ENCODE measurements around the gene REXO1.

Gene REXO1

GRCh38 chr19:1847684-1848398, 442 bp downstream of the REXO1 start:
- peak overlapping the region; percentile 100 for H3K27ac ChIP-seq
- peaks cover 52% of the 10 kb centered on the region for H3K79me2 ChIP-seq
- TF ChIP-seq CTCF (IDR thresholded peaks at IDR 0.05), result no peak
- peaks cover 16% of the 10 kb centered on the region for H3K4me1 ChIP-seq
- peak overlapping the region; percentile 82 for H3K4me2 ChIP-seq (ENCODE audit: low read length)
- H3K27me3 ChIP-seq (ENCODE audit: control insufficient read depth, insufficient read depth, low read length), result no peaks in the 10 kb centered on the region
- H3K9me3 ChIP-seq (ENCODE audit: control insufficient read depth, low read length), result no peaks in the 10 kb centered on the region
- H3K4me3 ChIP-seq (ENCODE audit: low read depth, low read length), result peak overlapping the region; percentile 89
- H3K9ac ChIP-seq, result peak overlapping the region; percentile 80
- H3K36me3 ChIP-seq (ENCODE audit: control insufficient read depth, insufficient read depth, low read length), result no peaks in the 10 kb centered on the region
- peak overlapping the region; percentile 56 for H2AFZ ChIP-seq

GRCh38 chr19:1847348-1847683, 967 bp downstream of the REXO1 start:
- no peak overlapping the region for H3K9ac ChIP-seq
- H3K4me2 ChIP-seq (ENCODE audit: low read length), result peak overlapping the region; percentile 82
- H3K79me2 ChIP-seq, result peaks cover 56% of the 10 kb centered on the region
- TF ChIP-seq CTCF (IDR thresholded peaks at IDR 0.05), result no peak
- H3K4me3 ChIP-seq (ENCODE audit: low read depth, low read length), result peak overlapping the region; percentile 89
- H2AFZ ChIP-seq, result no peak overlapping the region
- no peak overlapping the region for H3K27ac ChIP-seq
- peaks cover 16% of the 10 kb centered on the region for H3K4me1 ChIP-seq
- H3K27me3 ChIP-seq (ENCODE audit: control insufficient read depth, insufficient read depth, low read length), result no peaks in the 10 kb centered on the region
- no peaks in the 10 kb centered on the region for H3K36me3 ChIP-seq (ENCODE audit: control insufficient read depth, insufficient read depth, low read length)
- H3K9me3 ChIP-seq (ENCODE audit: control insufficient read depth, low read length), result no peaks in the 10 kb centered on the region

- Histone ChIP-seq H3K4me1 (peaks cover 16% of the 10 kb centered on the region), H3K9me3 (ENCODE audit: control insufficient read depth, low read length) (no peaks in the 10 kb centered on the region), H3K4me3 (ENCODE audit: low read depth, low read length) (peak overlapping the region; percentile 89)
Observed at GRCh38 chr19:1846517-1847204, 1.6 kb downstream of the REXO1 start.

GRCh38 chr19:1845642-1846041, 2.6 kb downstream of the REXO1 start:
- H3K27ac ChIP-seq, result no peak overlapping the region
- peaks cover 69% of the 10 kb centered on the region for H3K79me2 ChIP-seq
- H3K4me1 ChIP-seq, result peaks cover 16% of the 10 kb centered on the region
- no peak for TF ChIP-seq CTCF (IDR thresholded peaks at IDR 0.05)
- peak overlapping the region; percentile 27 for H3K4me2 ChIP-seq (ENCODE audit: low read length)
- H3K36me3 ChIP-seq (ENCODE audit: control insufficient read depth, insufficient read depth, low read length), result no peaks in the 10 kb centered on the region
- no peaks in the 10 kb centered on the region for H3K9me3 ChIP-seq (ENCODE audit: control insufficient read depth, low read length)
- H3K4me3 ChIP-seq (ENCODE audit: low read depth, low read length), result no peak overlapping the region
- no peak overlapping the region for H3K9ac ChIP-seq
- H2AFZ ChIP-seq, result no peak overlapping the region
- no peaks in the 10 kb centered on the region for H3K27me3 ChIP-seq (ENCODE audit: control insufficient read depth, insufficient read depth, low read length)

More at GRCh38 chr19:1846517-1847204, 1.6 kb downstream of the REXO1 start:
- Histone ChIP-seq H3K9ac (no peak overlapping the region), H2AFZ (no peak overlapping the region), H3K4me2 (ENCODE audit: low read length) (peak overlapping the region; percentile 82), H3K27ac (no peak overlapping the region), H3K79me2 (peaks cover 59% of the 10 kb centered on the region), H3K36me3 (ENCODE audit: control insufficient read depth, insufficient read depth, low read length) (no peaks in the 10 kb centered on the region), H3K27me3 (ENCODE audit: control insufficient read depth, insufficient read depth, low read length) (no peaks in the 10 kb centered on the region)
- TF ChIP-seq CTCF (IDR thresholded peaks at IDR 0.05), result no peak
